GM23248 (cell line): ENCODE results near the gene BARHL1.
"Not testable (repeated sequence)": the region's sequence is repeated elsewhere in the genome, so short reads cannot be mapped to it uniquely, and the experiment has no call there.

ENCODE experiments used
- EZH2 ChIP-seq: fragments of 200-600 bp; sonication (generic); IDR thresholded peaks from 2 replicates; pipeline ENCODE4 v1.6.1; 2018; ENCODE audit warnings: antibody characterized with exemption, mild to moderate bottlenecking; ENCODE audit not compliant: insufficient read depth, poor library complexity, severe bottlenecking
- EZH2phosphoT487 ChIP-seq: fragments of 200-600 bp; sonication (generic); IDR thresholded peaks from 2 replicates; pipeline ENCODE4 v1.6.1; 2018; ENCODE audit warnings: antibody characterized with exemption, moderate library complexity, mild to moderate bottlenecking, low read depth; ENCODE audit not compliant: insufficient read depth

DNA sequence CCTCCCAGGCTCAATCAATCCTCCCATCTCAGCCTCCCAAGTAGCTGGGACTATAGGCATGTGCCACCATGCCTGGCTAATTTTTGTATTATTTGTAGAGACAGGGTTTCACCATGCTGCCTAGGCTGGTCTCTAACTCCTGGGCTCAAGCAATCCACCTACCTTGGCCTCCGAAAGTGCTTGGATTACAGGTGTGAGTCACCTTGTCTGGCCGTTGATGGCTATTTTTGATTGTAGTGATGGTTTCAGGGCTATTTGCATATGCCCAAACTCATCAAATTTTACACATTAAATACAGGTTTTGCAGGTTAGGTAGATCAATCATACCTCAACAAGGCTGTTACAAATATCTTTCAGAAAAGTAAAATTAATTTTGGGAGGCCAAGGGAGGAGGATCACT is 13.6 kb upstream of the BARHL1 start:
- TF ChIP-seq EZH2phosphoT487, EZH2: not testable (repeated sequence)
